ENCODE results near the gene TNFRSF11A. TPM values are rescaled to one million over a fixed set of nuclear protein-coding genes. Genes with fewer than 3 reads are reported as not detected.

Gene TNFRSF11A
- total RNA-seq, 4 donors from 2014 or later = 5.5 to 25.8 (median 8.6) TPM

DNA sequence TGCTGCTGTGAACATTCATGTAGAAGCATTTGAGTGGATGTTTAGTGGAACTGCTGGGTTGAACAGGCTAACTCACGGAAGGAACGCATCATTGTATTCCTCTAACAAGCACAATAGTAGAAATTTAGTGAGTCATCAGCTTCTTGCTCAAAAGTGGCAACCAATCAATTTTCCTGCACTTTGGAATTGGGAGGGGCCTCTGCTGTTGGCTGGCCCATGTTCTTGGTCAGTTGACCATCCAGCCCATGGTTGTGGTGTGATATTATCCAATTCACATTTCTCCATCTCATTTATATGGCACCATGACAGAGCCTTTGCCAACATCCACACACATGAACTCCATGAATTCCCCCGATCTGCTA, 95.0 kb downstream of the TNFRSF11A start:
- TF ChIP-seq CTCF (IDR thresholded peaks at IDR 0.05) (no peak), POLR2A (IDR thresholded peaks at IDR 0.05) (no peak), EP300 (IDR thresholded peaks at IDR 0.05) (no peak)
- Histone ChIP-seq H3K27ac (peak overlapping the region in 3 of 4 donors; percentile 44 to 64 (median 51)), H3K36me3 (no peaks in the 10 kb centered on the region), H3K4me3 (peak overlapping the region in 2 of 4 donors; percentile 15 to 23), H3K4me1 (peaks cover 0 to 17% (median under 1%) of the 10 kb centered on the region in 4 donors), H3K9me3 (no peaks in the 10 kb centered on the region), H3K27me3 (no peaks in the 10 kb centered on the region)
- no peak for DNase-seq (ENCODE audit: low spot score in 2 of 2)
- 64 to 71% methylated on average over 3 of the region's 3 CpGs for WGBS, 2 donors

DNA sequence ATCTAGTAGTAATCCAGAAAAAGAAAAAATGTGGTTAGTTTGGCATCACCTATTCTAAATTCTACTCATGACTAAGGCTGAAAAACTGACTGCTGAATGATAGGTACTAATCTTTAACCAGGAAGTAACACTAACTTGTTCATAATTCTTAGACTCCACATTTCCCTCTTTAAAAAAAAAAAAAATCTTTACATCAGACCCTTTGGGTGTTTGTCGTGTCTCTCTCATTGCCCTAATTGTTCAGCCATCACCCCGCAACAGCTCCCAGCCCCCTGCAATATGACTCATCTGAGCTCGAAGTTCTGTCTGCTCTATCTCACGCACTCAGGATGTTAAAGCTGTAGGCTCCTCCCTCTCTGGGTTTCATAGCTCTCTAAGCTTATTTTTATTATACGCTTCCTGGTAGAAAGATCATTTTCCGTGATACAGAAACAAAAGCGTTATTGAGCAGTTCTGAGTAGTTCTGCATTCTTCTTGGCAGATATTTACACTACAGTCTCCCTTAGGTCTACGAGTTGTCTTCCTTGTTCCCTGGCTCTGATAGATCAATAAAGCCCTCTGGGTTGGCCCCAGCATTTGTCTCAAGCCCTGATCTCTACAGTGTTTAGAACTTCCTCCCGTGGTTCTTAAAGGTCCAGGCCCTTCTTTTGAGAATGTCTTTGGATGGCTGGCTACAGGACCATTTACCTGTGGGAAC, 95.6 kb downstream of the TNFRSF11A start:
- no peak for DNase-seq (ENCODE audit: low spot score in 2 of 2)
- 5 to 7% methylated on average over 9 of the region's 9 CpGs for WGBS, 2 donors
- H3K4me1 ChIP-seq = peaks cover 0 to 21% (median 4%) of the 10 kb centered on the region in 4 donors
- no peaks in the 10 kb centered on the region for H3K36me3 ChIP-seq
- H3K9me3 ChIP-seq = no peaks in the 10 kb centered on the region
- no peaks in the 10 kb centered on the region for H3K27me3 ChIP-seq
- H3K4me3 ChIP-seq = peak overlapping the region in 2 of 4 donors; percentile 15 to 23
- H3K27ac ChIP-seq = peak overlapping the region in 3 of 4 donors; percentile 44 to 64 (median 51)
- no peak for TF ChIP-seq POLR2A (IDR thresholded peaks at IDR 0.05)
- TF ChIP-seq CTCF (IDR thresholded peaks at IDR 0.05) = no peak
- no peak for TF ChIP-seq EP300 (IDR thresholded peaks at IDR 0.05)

- H3K4me3 ChIP-seq = peak overlapping the region; percentile 10 to 42 (median 24)
- WGBS, 2 donors = 3 to 6% methylated on average over 14 of the region's 14 CpGs
- TF ChIP-seq CTCF (IDR thresholded peaks at IDR 0.05) (peak; percentile 72 to 91 (median 83)), POLR2A (IDR thresholded peaks at IDR 0.05) (no peak), EP300 (IDR thresholded peaks at IDR 0.05) (peak in 1 of 2 donors; percentile 92)
- peak overlapping the region; percentile 26 to 86 (median 78) for H3K27ac ChIP-seq
- peak; percentile 47 to 97 for DNase-seq (ENCODE audit: low spot score in 2 of 2)
- H3K9me3 ChIP-seq = no peaks in the 10 kb centered on the region
- H3K4me1 ChIP-seq = peaks cover 0 to 20% (median 4%) of the 10 kb centered on the region in 4 donors
- no peaks in the 10 kb centered on the region for H3K36me3 ChIP-seq
- H3K27me3 ChIP-seq = no peaks in the 10 kb centered on the region
These were observed 100.5 kb downstream of the TNFRSF11A start for GRCh38 chr18:62425465-62426190.

DNA sequence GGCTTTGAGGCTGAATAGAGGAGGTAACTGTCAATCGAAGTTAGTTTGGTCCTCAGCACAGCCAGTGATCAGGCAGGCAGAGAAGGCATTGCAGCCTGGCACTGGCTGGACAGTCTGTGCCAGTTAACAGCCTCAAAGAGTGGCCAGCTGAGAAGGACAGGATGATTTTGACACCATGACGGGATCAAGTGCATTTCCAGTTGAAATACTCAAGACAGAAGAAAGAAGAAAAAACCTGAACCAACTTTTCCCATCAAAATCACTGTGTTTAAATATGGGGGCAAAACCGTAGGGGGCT, 101.0 kb downstream of the TNFRSF11A start:
- no peaks in the 10 kb centered on the region for H3K36me3 ChIP-seq
- 59 to 68% methylated on average over 3 of the region's 3 CpGs for WGBS, 2 donors
- peaks cover 0 to 17% (median 4%) of the 10 kb centered on the region in 4 donors for H3K4me1 ChIP-seq
- DNase-seq (ENCODE audit: low spot score in 2 of 2) = no peak
- no peaks in the 10 kb centered on the region for H3K27me3 ChIP-seq
- H3K27ac ChIP-seq = no peak overlapping the region
- H3K9me3 ChIP-seq = no peaks in the 10 kb centered on the region
- no peak overlapping the region for H3K4me3 ChIP-seq
- no peak for TF ChIP-seq EP300 (IDR thresholded peaks at IDR 0.05)
- TF ChIP-seq CTCF (IDR thresholded peaks at IDR 0.05) = no peak
- TF ChIP-seq POLR2A (IDR thresholded peaks at IDR 0.05) = no peak

- H3K9me3 ChIP-seq = no peaks in the 10 kb centered on the region
- H3K36me3 ChIP-seq = no peaks in the 10 kb centered on the region
- 74 to 76% methylated on average over 4 of the region's 4 CpGs for WGBS, 2 donors
- H3K4me3 ChIP-seq = no peak overlapping the region
- H3K27ac ChIP-seq = no peak overlapping the region
- TF ChIP-seq CTCF (IDR thresholded peaks at IDR 0.05) (no peak), EP300 (IDR thresholded peaks at IDR 0.05) (no peak), POLR2A (IDR thresholded peaks at IDR 0.05) (no peak)
- no peak for DNase-seq (ENCODE audit: low spot score in 2 of 2)
- peaks cover 0 to 21% (median 4%) of the 10 kb centered on the region in 4 donors for H3K4me1 ChIP-seq
- no peaks in the 10 kb centered on the region for H3K27me3 ChIP-seq
These were observed 107.1 kb downstream of the TNFRSF11A start for GRCh38 chr18:62432176-62432575.

Measured in tibial nerve (tissue), 4 donors.